ENCODE results near the gene DHX35. TPM values are rescaled to one million over a fixed set of nuclear protein-coding genes. Genes with fewer than 3 reads are reported as not detected.

DHX35 gene
- total and polyA plus RNA-seq, 2 experiments from 2014 or later = 4.5 to 10.7 TPM

- Histone ChIP-seq H3K27me3 (replicated peaks; ENCODE audit: insufficient read depth) (no peaks in the 10 kb centered on the region), H3K4me2 (ENCODE audit: unreplicated experiment) (no peak overlapping the region), H3K9me3 (ENCODE audit: low read depth) (no peaks in the 10 kb centered on the region), H3K27ac (no peak overlapping the region), H3K4me3 (no peak overlapping the region), H4K20me1 (ENCODE audit: insufficient read depth) (no peaks in the 10 kb centered on the region), H3K4me1 (ENCODE audit: insufficient read depth) (peaks cover 8% of the 10 kb centered on the region), H3K9me2 (ENCODE audit: insufficient read depth) (no peaks in the 10 kb centered on the region), H3K9ac (no peak overlapping the region), H3F3A (ENCODE audit: insufficient read depth) (no peaks in the 10 kb centered on the region), H3K36me3 (ENCODE audit: low read depth) (no peaks in the 10 kb centered on the region), H3K79me2 (ENCODE audit: insufficient read depth) (peaks cover 92% of the 10 kb centered on the region), H2AFZ (no peak overlapping the region)
- DNase-seq = no peak
- 96 to 97% methylated on average over 5 of the region's 5 CpGs for WGBS, 2 experiments (ENCODE audit: low coverage in 1 of 2, low lambda C conversion rate in 2 of 2, missing lambda C conversion rate in 2 of 2)
- TF ChIP-seq EZH2 (IDR thresholded peaks at IDR 0.05; ENCODE audit: insufficient read depth, poor library complexity, severe bottlenecking) (no peak), EZH2phosphoT487 (IDR thresholded peaks at IDR 0.05; ENCODE audit: insufficient read depth, low read depth) (no peak)
- in situ Hi-C loops (cut with MboI) = no loop called here
Measured at GRCh38 chr20:38935967-38936407, 26.2 kb upstream of the DHX35 start.

GRCh38 chr20:38937000-38937399, 25.1 kb upstream of the DHX35 start:
- no peaks in the 10 kb centered on the region for H3K9me3 ChIP-seq (ENCODE audit: low read depth)
- no peaks in the 10 kb centered on the region for H3K36me3 ChIP-seq (ENCODE audit: low read depth)
- H3K79me2 ChIP-seq (ENCODE audit: insufficient read depth) = peaks cover 82% of the 10 kb centered on the region
- TF ChIP-seq EZH2 (IDR thresholded peaks at IDR 0.05; ENCODE audit: insufficient read depth, poor library complexity, severe bottlenecking) (no peak), EZH2phosphoT487 (IDR thresholded peaks at IDR 0.05; ENCODE audit: insufficient read depth, low read depth) (no peak)
- H3K27me3 ChIP-seq (replicated peaks; ENCODE audit: insufficient read depth) = no peaks in the 10 kb centered on the region
- no peak for DNase-seq
- H3K4me3 ChIP-seq = no peak overlapping the region
- H3K27ac ChIP-seq = no peak overlapping the region
- in situ Hi-C loops (cut with MboI) = no loop called here
- 92 to 94% methylated on average over 5 of the region's 5 CpGs for WGBS, 2 experiments (ENCODE audit: low coverage in 1 of 2, low lambda C conversion rate in 2 of 2, missing lambda C conversion rate in 2 of 2)
- peaks cover 8% of the 10 kb centered on the region for H3K4me1 ChIP-seq (ENCODE audit: insufficient read depth)
- H3K4me2 ChIP-seq (ENCODE audit: unreplicated experiment) = no peak overlapping the region
- H3F3A ChIP-seq (ENCODE audit: insufficient read depth) = no peaks in the 10 kb centered on the region
- H3K9ac ChIP-seq = no peak overlapping the region
- H2AFZ ChIP-seq = no peak overlapping the region
- no peaks in the 10 kb centered on the region for H3K9me2 ChIP-seq (ENCODE audit: insufficient read depth)
- no peaks in the 10 kb centered on the region for H4K20me1 ChIP-seq (ENCODE audit: insufficient read depth)

- Histone ChIP-seq H3K79me2 (ENCODE audit: insufficient read depth) (peaks cover 72% of the 10 kb centered on the region), H3K4me1 (ENCODE audit: insufficient read depth) (peaks cover 5% of the 10 kb centered on the region), H3K4me2 (ENCODE audit: unreplicated experiment) (no peak overlapping the region), H4K20me1 (ENCODE audit: insufficient read depth) (no peaks in the 10 kb centered on the region), H3K27me3 (replicated peaks; ENCODE audit: insufficient read depth) (no peaks in the 10 kb centered on the region), H3K9me2 (ENCODE audit: insufficient read depth) (no peaks in the 10 kb centered on the region), H2AFZ (no peak overlapping the region), H3K36me3 (ENCODE audit: low read depth) (no peaks in the 10 kb centered on the region), H3F3A (ENCODE audit: insufficient read depth) (no peaks in the 10 kb centered on the region), H3K9me3 (ENCODE audit: low read depth) (no peaks in the 10 kb centered on the region), H3K4me3 (no peak overlapping the region), H3K27ac (no peak overlapping the region), H3K9ac (no peak overlapping the region)
- TF ChIP-seq EZH2 (IDR thresholded peaks at IDR 0.05; ENCODE audit: insufficient read depth, poor library complexity, severe bottlenecking) = no peak
- no peak for TF ChIP-seq EZH2phosphoT487 (IDR thresholded peaks at IDR 0.05; ENCODE audit: insufficient read depth, low read depth)
- DNase-seq = no peak
- in situ Hi-C loops (cut with MboI) = no loop called here
- 96 to 98% methylated on average over 7 of the region's 7 CpGs for WGBS, 2 experiments (ENCODE audit: low coverage in 1 of 2, low lambda C conversion rate in 2 of 2, missing lambda C conversion rate in 2 of 2)
Measured at GRCh38 chr20:38937978-38938473, 24.1 kb upstream of the DHX35 start.

GRCh38 chr20:38939686-38940085, 22.5 kb upstream of the DHX35 start:
- Histone ChIP-seq H3K79me2 (ENCODE audit: insufficient read depth) (peaks cover 55% of the 10 kb centered on the region), H3K9ac (no peak overlapping the region), H3K36me3 (ENCODE audit: low read depth) (no peaks in the 10 kb centered on the region), H3F3A (ENCODE audit: insufficient read depth) (no peaks in the 10 kb centered on the region), H3K4me2 (ENCODE audit: unreplicated experiment) (no peak overlapping the region), H3K27me3 (replicated peaks; ENCODE audit: insufficient read depth) (no peaks in the 10 kb centered on the region), H2AFZ (no peak overlapping the region), H3K4me1 (ENCODE audit: insufficient read depth) (peaks cover 5% of the 10 kb centered on the region; the same call in 1 of the 2 replicates), H3K9me2 (ENCODE audit: insufficient read depth) (no peaks in the 10 kb centered on the region), H4K20me1 (ENCODE audit: insufficient read depth) (no peaks in the 10 kb centered on the region), H3K9me3 (ENCODE audit: low read depth) (no peaks in the 10 kb centered on the region), H3K27ac (no peak overlapping the region), H3K4me3 (no peak overlapping the region)
- no peak for DNase-seq
- in situ Hi-C loops (cut with MboI) = no loop called here
- no peak for TF ChIP-seq EZH2 (IDR thresholded peaks at IDR 0.05; ENCODE audit: insufficient read depth, poor library complexity, severe bottlenecking)
- no peak for TF ChIP-seq EZH2phosphoT487 (IDR thresholded peaks at IDR 0.05; ENCODE audit: insufficient read depth, low read depth)
- WGBS, 2 experiments (ENCODE audit: low coverage in 1 of 2, low lambda C conversion rate in 2 of 2, missing lambda C conversion rate in 2 of 2) = 96 to 98% methylated on average over 2 of the region's 2 CpGs

- H3K27ac ChIP-seq = no peak overlapping the region
- no peaks in the 10 kb centered on the region for H3K9me3 ChIP-seq (ENCODE audit: low read depth)
- H3K9me2 ChIP-seq (ENCODE audit: insufficient read depth) = no peaks in the 10 kb centered on the region
- DNase-seq = no peak
- H4K20me1 ChIP-seq (ENCODE audit: insufficient read depth) = no peaks in the 10 kb centered on the region
- no peak overlapping the region for H3K9ac ChIP-seq
- no peak overlapping the region for H2AFZ ChIP-seq
- peaks cover 46% of the 10 kb centered on the region for H3K79me2 ChIP-seq (ENCODE audit: insufficient read depth)
- in situ Hi-C loops (cut with MboI) = no loop called here
- H3K4me2 ChIP-seq (ENCODE audit: unreplicated experiment) = no peak overlapping the region
- H3F3A ChIP-seq (ENCODE audit: insufficient read depth) = no peaks in the 10 kb centered on the region
- WGBS, 2 experiments (ENCODE audit: low coverage in 1 of 2, low lambda C conversion rate in 2 of 2, missing lambda C conversion rate in 2 of 2) = 90 to 92% methylated on average over 5 of the region's 5 CpGs
- H3K27me3 ChIP-seq (replicated peaks; ENCODE audit: insufficient read depth) = no peaks in the 10 kb centered on the region
- no peak overlapping the region for H3K4me3 ChIP-seq
- TF ChIP-seq EZH2 (IDR thresholded peaks at IDR 0.05; ENCODE audit: insufficient read depth, poor library complexity, severe bottlenecking) = no peak
- TF ChIP-seq EZH2phosphoT487 (IDR thresholded peaks at IDR 0.05; ENCODE audit: insufficient read depth, low read depth) = no peak
- H3K36me3 ChIP-seq (ENCODE audit: low read depth) = no peaks in the 10 kb centered on the region
- H3K4me1 ChIP-seq (ENCODE audit: insufficient read depth) = peaks cover 3% of the 10 kb centered on the region; the same call in 1 of the 2 replicates
Measured at GRCh38 chr20:38940644-38941043, 21.5 kb upstream of the DHX35 start.

Data from GM23248 (cell line).